HG03354 (cell line): ENCODE data around the gene KAT6B.
"Not testable (repeated sequence)": the region's sequence is repeated elsewhere in the genome, so short reads cannot be mapped to it uniquely, and the experiment has no call there.

Experiments used
- ATAC-seq: cut with Tn5 transposase; IDR thresholded peaks from one replicate; pipeline ENCODE4 v1.9.1; 2021; ENCODE audit warnings: mild to moderate bottlenecking; ENCODE audit not compliant: unreplicated experiment, poor library complexity, severe bottlenecking

The KAT6B gene

DNA sequence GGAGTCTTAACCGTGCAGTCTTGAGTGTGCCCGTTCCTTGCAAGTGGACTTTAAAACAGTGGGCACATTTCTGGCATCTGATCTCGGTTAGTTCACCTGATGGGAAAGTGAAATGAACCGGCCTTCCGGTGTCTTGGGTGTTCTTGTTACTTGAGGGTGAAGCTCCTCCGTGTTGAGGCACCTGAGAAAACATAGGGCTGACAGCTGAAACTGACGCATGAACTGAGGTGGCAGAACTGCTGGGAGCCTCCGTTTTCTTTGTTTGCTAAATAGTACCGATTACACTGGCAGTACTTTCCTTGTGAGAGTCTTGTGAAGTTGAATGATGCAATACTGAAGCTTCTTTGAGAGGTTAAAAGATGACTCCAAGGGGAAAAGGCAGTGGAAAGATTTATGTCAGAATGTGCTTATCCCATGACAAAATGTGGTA is 222.3 kb downstream of the KAT6B start:
- ATAC-seq, result no peak

DNA sequence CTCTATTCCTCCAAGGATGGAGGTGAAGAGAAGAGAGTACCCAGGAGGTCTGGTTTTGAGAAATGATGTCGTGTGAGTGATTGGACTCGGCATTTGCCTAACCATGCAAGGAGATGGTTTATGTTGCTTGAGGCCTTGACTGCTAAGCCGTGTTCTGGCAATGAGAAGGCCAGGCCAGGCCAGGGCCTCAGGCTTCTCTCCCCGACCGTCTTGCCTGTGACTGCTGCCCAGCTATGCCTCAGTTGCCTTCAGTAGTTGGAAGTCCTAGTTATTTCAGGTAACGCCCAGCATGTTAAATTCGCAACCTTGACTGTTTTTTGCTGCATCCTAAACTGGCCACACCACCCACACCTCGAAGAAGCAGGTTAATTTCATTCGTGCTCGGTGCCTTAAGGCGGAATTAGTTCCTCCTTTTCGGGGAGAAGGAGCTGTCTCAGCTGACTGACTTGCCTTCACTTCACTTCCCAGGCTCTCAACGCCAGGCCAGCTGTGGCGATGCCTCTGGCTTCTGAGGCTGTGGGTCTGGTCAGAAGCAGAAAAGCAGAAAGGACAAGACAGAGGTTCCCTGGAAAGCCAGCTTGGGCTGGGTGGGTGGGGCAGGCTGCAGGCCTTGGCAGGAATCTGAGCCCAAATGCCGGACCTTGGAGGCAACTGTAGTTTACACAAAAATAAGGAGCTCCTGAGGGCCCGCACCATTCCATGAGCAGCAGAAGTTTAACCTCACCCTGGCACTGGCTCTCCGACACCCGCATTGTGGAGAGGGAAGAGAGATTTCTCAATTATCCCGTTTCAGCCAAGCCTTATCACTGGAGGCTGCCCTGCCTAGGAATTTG is 223.1 kb downstream of the KAT6B start:
- no peak for ATAC-seq

DNA sequence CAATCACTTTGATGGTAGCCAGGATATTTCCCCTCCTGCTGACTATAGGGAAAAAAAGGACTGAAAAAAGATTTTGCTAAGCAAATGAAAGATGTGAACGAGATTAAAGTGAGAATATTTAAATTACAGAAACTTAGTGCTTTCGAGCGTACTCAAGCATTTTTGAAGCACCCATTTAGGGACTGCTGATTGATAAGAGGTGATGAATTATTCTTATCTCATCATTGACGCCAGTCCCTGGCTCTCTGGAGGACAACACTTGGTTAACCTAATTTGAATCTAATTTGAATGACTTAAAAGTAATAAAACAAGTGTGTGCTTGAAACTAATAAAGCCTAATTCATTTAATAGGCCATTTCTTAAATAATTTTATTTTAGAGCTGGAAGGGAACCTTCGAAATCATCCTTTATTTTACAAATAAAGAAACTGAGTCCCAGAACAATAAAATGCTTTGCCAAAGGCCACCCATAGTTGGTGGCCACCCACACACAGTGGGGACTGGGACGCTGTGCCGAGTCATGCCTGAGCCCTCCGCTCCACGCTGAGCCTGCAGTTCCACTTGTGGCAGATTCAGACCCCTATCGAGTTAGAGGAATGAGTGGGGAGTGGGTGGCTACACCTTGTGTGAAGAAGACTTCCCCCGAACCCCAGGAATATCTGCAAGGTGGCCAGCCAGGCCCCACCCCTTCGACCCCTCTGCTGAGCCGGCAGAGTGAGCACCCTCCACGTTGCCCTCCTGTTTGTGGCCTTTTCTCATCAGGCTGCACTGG is 223.9 kb downstream of the KAT6B start:
- ATAC-seq, result no peak

DNA sequence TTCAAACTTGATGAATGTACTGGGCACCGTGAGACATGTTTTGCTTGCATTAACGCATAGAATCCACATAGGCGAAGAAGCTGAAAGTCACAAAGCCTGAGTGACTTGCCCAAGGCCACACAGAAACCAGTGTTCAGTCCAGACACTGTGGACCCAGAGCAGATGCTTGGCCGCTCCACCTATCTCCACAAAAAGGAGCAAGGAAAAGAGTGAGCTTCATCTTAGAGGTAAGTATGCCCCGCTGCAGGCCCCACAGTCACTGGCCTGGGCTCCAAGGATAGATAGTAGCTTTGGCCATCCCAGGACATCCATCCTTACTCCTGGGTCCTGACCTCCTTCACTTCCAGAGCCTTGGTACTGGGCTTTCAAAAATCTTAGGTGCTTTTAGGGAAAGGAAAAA is 224.9 kb downstream of the KAT6B start:
- no peak for ATAC-seq

DNA sequence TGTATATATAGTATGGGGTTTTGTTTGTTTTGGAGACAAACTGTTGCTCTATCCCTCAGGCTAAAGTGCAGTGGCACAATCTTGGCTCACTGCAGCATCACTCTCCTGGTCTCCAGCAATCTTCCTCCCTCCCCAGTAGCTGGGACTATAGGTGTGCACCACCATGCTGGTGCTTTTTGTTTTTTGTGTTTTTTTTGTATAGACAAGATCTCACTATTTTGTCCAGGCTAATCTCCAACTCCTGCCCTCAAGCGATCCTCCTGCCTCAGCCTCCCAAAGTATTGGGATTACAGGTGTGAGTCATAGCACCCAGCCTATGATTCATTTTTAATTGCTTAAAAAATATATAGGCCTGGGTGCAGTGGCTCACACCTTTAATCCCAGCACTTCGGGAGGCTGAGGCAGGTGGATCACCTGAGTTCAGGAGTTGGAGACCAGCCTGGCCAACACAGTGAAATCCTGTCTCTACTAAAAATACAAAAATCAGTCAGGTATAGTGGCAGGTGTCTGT is 229.6 kb downstream of the KAT6B start:
- not testable (repeated sequence) for ATAC-seq

DNA sequence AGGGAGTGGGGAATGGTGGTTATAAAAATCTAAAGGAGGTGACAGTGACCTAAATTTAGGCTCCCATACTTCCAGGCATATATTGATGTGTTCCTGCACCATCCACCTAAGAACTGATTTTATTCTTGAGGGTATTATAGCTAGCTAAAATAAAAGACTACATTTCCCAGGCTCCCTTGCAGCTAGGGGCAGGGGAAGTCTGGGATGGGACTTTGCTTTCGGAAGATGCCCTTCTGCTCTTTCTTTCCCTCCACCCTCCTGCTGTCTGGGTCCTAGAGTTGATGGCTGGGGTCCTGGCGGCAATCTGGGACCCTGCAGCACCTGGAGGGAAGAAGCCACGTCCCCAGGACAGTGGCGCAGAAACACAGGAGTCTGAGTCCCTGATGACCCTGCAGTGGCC is 231.3 kb downstream of the KAT6B start:
- ATAC-seq, result no peak

DNA sequence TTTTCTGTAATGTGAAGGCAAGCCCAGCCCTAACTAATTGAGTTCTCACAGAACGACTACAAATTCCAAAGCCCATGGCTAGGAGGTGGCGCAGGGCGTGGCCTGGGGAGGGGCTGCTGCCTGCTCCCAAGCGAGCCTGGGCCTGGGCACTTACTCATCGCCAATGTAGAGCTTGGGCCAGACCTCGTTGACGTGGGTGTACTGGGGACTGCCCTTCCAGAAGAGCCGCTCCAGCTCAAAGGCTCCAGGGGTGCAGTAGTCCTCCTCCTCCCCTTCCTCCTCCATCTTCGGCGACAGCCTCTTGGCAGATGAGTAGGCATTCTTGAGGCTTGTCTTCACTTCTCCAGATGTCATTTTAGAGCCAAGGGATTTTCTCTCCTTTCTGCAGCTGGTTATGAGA is 231.8 kb downstream of the KAT6B start:
- no peak for ATAC-seq

DNA sequence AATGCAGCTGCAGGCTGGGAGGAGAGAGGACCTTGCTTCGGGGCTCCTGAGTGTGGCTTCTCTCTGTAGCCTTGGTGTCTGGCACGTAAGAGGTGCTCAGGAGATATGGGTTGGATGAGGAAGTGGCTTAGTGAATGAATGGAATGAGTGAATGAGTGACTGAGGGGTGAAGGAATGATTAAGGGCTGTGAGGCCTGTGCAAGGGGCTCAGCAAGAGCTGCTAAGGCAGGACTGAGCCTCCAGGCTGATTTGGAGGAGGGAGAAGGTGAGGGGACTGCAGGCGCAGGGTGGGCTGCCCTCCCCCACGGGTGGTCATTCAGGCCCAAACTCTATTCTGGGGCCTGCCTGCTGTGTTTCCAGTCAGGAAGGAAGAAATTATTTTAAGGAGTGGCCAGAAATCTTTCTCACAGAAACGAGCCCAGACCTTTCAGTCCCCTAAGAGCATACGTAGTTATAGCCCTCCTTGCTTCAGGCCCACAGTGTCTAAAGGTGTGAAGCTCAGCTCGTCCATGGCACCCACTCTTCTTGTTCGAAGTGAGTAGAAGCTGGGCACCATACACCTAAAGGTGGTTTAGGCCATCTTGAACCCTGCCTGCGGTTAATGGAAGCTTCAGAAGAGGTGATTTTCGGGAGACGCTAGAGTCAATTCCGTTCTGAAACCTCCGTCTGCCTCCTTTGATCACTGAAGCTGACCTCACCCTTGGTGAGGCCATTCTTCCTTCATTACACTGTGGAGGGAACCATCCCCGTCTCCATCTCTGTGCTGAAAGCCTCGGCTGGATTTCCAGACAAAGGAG is 235.5 kb downstream of the KAT6B start:
- no peak for ATAC-seq

DNA sequence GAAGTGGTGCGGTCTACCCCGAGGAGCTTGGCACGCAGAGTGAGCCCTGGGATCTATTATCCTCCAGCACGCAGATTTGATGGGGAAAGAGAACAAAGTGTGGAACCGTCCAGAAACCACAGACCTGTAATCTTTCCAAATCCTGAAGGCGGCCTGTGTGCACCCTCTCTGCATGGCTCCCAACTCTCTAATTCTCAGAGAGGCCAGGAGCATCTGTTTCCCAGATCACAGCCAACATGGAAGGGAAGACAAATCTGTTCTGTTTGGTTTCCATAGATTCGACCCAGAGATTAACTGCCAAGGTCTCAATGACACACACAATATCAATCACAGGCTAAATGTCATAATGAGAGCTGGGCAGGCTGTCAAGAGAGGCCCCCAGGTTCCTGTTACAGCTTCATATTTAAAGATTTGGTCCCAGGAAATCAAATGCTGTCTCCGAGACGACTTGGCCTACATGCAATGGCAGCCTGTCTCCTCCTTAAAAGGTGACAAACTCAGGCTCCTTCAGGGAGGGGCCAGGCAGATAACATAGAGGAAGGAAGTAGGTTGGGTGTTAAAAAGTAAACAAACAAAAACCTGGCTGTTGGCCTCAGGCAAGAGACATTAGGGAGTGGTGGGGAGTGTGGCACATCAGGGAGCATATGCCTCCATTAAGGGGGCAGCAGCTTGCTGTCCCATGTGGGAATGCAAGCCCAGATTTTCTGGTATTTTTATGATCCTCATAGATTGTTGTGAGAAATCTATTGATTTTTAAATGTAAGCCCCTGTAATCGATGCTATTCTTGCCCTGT is 236.3 kb downstream of the KAT6B start:
- ATAC-seq, result no peak

DNA sequence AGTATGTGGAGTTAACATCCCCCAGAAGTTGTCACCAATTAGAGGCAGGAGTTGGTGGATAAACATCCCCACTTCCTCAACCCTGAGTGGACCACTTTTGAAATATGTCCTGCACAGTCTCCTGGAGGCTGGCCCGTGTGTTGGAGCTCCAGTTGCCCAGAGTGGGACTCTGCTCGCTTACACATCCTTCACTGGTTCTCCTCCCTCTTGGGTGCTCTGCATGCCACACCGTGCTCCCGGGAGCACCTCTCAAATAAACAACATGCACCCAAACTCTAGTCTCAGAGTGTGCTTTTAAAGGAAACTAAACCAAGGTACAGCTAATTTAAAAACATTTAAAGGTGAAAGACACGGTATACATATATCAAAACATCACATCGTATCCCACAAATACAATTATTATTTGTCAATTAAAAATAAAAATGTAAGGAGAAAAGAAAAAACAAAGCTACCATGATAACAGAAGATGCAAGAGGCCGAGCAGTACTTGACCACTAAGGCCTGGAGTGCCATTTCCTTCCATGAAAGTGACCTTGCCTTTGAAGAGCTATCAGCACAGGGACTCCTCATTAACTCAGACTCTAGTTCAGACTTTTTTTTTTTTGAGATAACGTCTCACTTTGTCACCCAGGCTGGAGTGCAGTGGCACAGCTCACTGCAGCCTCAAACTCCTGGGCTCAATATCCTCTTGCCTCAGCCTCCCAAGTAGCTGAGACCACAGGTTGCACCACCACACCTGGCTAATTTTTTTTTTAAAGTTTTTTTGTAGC is 237.2 kb downstream of the KAT6B start:
- ATAC-seq, result no peak

DNA sequence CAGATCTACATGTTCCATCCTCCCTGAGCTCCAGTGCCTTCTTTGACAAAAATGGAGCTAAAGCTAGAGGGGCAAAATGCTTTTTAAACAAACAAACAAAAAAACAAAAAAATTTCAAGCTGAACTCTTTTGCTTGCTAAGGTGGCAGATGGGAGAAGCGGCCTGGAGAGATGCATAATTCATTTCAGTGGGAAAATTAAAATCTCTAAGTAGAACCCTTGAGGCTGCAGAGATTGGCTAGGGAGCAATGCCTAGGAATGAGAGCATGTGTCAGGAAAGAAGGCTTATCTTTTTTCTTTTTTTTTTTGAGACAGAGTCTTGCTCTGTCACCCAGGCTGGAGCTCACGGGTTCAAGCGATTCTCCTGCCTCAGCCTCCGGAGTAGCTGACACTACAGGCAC is 238.7 kb downstream of the KAT6B start:
- no peak for ATAC-seq

DNA sequence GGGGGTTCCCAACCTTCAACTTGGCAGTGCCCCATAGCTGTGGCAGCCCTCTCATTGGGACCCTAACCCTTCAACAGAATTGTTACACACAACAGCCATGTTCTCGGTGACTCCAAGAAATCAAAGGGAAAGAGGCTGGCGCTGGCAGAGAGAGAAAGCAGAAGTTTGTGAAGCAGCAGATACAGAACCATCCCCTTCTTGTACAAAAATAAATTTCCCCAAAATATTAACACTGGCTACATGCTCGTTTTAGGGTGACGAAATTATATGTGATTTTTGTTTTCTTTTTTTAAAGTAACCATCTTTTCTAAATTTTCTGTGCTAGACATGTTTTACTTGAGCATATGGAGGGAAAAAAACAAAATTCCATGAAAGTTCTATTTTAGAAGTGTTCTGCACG is 239.9 kb downstream of the KAT6B start:
- no peak for ATAC-seq

DNA sequence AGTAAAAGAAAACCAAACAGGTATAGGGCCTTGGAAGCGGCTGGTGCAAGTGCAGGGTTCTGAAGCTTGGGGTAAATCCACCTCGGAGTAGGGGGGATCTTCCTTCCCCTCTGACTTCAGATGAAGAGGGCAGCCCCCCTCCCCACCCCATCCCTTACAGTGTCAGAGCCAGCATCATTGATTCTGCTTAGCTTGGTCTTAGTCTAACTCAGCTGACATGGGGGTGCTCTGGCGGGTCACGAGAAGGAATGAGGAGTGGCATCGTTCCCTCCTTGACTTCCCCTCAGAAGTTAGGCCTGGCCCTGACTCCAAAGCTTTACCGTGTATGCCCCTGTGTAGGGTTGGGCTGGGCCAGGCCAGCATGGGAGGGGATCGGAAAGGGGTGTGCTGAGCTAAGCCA is 240.9 kb downstream of the KAT6B start:
- no peak for ATAC-seq

DNA sequence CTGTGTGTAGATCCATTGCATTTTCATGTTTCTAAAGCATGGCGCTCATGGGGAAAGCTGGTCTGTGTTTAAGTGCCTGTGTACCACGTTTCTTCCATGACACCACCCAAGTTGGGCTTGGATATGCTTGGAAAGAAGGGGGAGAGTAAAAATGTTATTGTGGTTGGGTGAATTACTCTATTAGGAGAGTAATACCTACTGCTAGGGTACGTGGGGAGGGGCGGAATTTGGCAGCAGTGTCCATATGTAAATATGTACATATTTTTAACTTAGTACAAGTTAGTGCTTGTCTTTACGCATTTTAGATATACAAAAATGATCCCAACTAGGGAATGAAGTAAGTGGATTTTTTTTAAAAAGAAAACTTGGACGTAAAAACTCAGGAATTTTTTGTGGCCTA is 242.1 kb downstream of the KAT6B start:
- no peak for ATAC-seq

DNA sequence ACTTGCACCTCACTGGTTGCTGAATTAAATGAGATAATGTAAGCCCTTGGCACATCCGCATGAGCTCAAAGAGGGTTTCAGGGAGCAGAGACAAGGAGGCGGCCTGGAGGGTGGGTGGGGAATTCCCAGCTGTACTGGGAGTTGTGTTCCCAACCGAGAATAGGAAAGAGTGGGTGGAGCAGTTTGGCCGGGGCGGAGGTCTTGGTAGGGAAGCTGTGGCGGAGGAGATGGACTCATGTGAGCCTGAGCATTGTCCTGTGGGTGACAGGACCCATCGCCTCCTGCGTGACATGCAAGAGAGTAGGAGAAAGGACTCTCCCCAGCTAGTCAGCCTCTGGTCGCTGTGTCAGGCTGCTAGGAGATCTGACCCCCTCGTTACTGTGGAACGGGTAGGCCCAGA is 244.1 kb downstream of the KAT6B start:
- ATAC-seq, result no peak

DNA sequence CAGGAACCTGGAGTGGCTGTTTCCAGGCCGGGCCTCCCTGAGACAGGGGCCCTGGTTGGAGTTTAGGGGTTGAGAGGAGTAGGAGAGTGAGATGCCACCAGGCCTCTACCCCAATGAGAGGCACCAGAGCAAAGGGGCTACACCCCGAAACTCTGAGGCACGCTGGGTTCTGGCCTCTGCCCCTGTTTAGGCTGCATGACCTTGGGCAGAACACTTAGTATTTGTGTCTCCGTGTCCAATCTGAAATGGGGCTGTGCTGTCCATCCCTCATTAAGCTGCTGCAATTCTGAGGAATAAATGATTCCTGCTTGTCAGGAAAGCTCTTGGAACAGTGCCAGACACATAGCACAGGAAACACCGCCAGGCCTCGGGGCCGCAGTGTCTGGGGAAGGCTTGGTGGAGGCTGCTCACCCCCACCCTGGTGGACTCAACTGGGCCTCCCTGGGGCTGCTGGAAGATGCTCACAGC is 244.6 kb downstream of the KAT6B start:
- ATAC-seq, result no peak

DNA sequence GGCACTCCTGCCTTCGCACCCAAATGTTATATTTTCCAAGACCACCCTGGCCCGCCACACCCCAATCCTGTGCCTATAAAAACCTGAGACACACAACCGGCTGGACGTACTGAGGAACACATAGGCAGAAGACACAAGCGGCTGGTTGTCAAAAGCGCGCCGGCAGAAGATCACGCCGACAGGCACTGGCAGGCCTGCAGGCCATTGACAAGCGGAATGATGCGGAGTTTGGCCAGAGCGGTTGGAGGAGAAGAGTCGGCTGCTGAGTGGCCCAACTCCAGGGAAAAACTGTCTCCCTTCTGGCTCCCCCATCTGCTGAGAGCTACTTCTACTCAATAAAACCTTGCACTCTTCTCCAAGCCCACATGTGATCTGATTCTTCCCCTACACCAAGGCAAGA is 245.4 kb downstream of the KAT6B start:
- ATAC-seq, result no peak

DNA sequence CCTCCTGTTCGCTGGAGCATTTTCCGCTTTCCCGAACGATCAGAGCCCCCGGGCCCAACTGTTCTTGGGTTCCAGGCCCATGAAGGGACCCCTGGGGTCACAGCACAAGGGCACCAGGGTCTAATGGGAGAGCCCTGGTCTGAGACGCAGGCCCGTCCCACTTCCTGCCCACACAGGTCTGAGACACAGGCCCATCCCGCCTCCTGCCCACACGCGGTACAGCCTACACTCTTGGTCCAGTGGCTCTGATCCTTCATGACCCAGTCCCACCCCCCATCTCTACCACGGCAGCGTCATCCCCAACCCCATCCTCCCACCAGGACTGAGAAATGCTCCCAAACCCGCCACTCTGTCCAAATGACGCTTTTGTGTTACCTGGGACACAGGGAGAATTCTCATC is 246.3 kb downstream of the KAT6B start:
- no peak for ATAC-seq

DNA sequence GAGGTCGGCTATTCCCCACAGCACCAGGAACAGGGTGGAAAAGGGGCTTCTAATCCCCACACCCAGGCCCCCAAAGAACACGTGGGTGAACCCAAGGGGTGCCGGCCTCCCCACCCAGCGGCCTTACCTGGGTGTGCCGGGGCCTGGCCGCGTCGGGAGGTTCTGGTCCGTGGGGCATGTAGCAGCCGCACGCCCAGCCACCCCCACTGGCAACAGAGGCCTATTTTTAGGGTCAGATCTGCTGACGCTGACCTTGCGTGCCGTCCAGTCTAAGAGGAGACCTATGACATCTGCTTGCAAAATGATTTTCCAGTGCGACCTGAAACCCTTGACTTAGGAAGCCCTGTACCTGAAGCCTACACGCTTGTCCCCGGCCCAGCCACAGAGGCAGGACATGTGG is 247.0 kb downstream of the KAT6B start:
- no peak for ATAC-seq
